Measurements from ENCODE around the gene FLNC. TPM values are rescaled to one million over a fixed set of nuclear protein-coding genes. Genes with fewer than 3 reads are reported as not detected.
A peak's percentile ranks its signal among the peaks of the same experiment; 100 is the strongest.

The FLNC gene
- total RNA-seq, 1 donor from 2014 or later = 149 TPM

DNA sequence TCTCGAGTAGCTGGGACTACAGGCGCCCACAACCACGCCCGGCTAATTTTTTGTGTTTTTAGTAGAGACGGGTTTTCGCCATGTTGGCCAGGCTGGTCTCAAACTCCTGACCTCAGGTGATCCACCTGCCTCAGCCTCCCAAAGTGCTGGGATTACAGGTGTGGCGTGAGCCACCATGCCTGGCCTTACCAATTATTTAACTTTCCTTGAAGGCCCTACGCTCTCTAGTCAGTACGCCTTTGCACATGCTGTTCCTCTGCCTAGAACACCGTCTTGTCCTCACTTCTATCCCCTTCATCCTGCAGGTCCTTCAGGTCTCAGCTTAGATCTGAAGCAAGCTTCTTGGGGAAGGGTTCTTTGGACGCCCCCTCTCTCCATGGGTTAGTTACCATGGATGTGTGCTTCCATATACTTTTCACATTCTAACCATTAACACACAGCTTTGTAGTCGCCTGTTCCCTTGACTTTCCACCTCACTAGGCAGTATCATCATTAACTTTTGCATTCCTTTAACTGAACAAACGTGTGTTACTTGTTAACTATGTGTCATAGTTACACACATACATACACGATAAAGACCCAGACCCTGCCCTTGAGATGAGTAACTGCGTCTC lies 31.9 kb downstream of the FLNC start:
- TF ChIP-seq CTCF (conservative IDR thresholded peaks at IDR 0.05; ENCODE audit: low read depth, low read length) = no peak
- DNase-seq (ENCODE audit: low read depth) = no peak
- H3K4me3 ChIP-seq (ENCODE audit: low read depth, low read length) = peak overlapping the region; percentile 65

DNA sequence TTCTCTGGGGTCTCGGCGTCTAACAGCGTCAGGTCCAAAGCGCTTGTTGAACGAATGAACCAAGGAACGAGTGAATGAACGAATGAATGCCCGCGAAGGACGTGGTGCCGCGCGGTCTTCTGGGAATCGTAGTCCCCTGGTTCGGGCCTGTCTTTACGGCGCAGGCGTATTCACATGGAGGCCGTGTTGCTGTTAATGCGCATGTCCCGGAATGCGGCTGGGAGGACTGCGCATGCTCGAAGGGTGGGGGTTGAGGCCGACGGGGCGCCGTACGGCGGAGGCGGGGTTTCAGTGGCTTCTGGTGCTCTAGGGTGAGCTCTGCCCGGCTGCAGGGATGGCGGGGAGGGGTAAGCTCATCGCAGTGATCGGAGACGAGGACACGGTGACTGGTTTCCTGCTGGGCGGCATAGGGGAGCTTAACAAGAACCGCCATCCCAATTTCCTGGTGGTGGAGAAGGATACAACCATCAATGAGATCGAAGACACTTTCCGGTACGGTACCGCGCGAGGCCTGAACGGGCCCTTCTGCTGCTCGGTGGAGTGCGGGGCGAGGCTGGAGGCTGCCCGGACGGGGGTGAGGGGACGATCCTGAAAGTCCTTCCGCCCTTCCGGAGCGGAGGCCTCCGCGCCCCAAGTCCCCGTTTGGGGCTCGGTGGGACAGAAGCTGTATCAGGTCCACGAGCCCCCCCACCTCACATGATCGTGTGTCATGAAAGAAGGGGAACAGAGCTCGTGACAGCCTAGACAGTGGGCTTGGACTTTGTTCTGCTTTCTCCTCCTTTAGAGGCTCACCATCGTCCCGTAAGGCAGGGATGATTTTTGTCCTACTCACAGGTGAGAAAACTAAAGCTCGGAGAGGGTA lies 32.6 kb downstream of the FLNC start, which contains the start of gene ATP6V1F:
Gene ATP6V1F, plus strand, starts transcription at position 286 of the 862 bp plus-strand sequence. Its CDS starts 49 bp downstream, at position 335.
- DNase-seq (ENCODE audit: low read depth) = peak; percentile 82
- TF ChIP-seq CTCF (conservative IDR thresholded peaks at IDR 0.05; ENCODE audit: low read depth, low read length) = no peak

DNA sequence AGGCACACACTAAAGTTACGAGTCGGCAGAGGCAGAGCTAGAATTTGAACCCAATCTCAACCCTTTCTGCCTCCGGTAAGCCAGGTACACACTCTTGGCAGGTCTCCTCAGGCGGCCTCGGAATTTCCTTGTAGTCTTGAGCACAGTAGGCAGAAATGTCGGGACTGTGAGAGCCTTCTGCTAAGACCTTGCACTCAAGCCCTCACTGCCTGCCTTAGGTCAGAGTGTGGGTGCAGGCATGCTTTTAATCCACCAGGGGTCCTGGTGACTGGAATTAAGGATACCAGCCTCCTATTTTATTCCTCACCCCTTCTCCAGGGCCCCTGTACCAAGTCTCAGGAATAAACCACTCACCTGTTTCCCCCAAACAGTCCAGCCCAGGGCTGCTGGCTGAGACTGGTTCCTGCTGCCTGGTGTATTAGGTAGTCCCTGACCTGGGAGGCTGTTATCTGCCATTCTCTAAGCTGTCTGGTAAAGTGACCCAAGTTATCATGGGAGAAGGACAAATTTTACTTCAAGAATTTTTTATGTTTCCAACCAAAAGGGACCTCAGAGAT lies 33.3 kb downstream of the FLNC start:
- peak overlapping the region; percentile 65 for H3K4me3 ChIP-seq (ENCODE audit: low read depth, low read length)
- no peak for DNase-seq (ENCODE audit: low read depth)
- peak; percentile 61 for TF ChIP-seq CTCF (conservative IDR thresholded peaks at IDR 0.05; ENCODE audit: low read depth, low read length)

More for the DNA sequence above, 32.6 kb downstream of the FLNC start, which contains the start of gene ATP6V1F:
- peak within 1 kb of the TSS; percentile 65 for H3K4me3 ChIP-seq (ENCODE audit: low read depth, low read length)

- DNase-seq (ENCODE audit: low read depth) = no peak
- TF ChIP-seq CTCF (conservative IDR thresholded peaks at IDR 0.05; ENCODE audit: low read depth, low read length) = no peak
- no peak overlapping the region for H3K4me3 ChIP-seq (ENCODE audit: low read depth, low read length)
Measured at GRCh38 chr7:128865303-128865702, 35.1 kb downstream of the FLNC start.

- no peak overlapping the region for H3K4me3 ChIP-seq (ENCODE audit: low read depth, low read length)
- DNase-seq (ENCODE audit: low read depth) = no peak
- no peak for TF ChIP-seq CTCF (conservative IDR thresholded peaks at IDR 0.05; ENCODE audit: low read depth, low read length)
Measured at GRCh38 chr7:128865996-128866877, 36.0 kb downstream of the FLNC start.

- H3K4me3 ChIP-seq (ENCODE audit: low read depth, low read length) = no peak overlapping the region
- TF ChIP-seq CTCF (conservative IDR thresholded peaks at IDR 0.05; ENCODE audit: low read depth, low read length) = no peak
- no peak for DNase-seq (ENCODE audit: low read depth)
Measured at GRCh38 chr7:128867241-128867640, 37.0 kb downstream of the FLNC start.
